PFSK-1 (cell line): ENCODE results near the gene SYT8.

Source experiments
- POLR2AphosphoS5 ChIP-seq: IDR thresholded peaks from 2 replicates; pipeline ENCODE4 v1.6.1; 2012; ENCODE audit warnings: low read depth, mild to moderate bottlenecking, control low read depth, low read length, moderate library complexity
- SIN3A ChIP-seq: IDR thresholded peaks from 2 replicates; pipeline ENCODE4 v1.6.1; 2012; ENCODE audit warnings: mild to moderate bottlenecking, low read length, moderate library complexity, borderline replicate concordance; ENCODE audit not compliant: insufficient read depth
- TAF1 ChIP-seq: IDR thresholded peaks from 2 replicates; pipeline ENCODE4 v1.6.1; 2012; ENCODE audit warnings: low read length, control low read depth, borderline replicate concordance; ENCODE audit not compliant: insufficient read depth
- TF ChIP-seq, protein P1 (sequence below), 2 experiments: IDR thresholded peaks; 2 replicates each; pipeline versions ENCODE4 v1.6.1 to v1.8.0; 2011 to 2012; ENCODE audit warnings: low read depth in 2 of 2, low read length in 2 of 2, control low read depth in 1 of 2, inconsistent platforms in 1 of 2, mild to moderate bottlenecking in 1 of 2, moderate library complexity in 1 of 2; ENCODE audit not compliant: insufficient read depth in 1 of 2

DNA sequence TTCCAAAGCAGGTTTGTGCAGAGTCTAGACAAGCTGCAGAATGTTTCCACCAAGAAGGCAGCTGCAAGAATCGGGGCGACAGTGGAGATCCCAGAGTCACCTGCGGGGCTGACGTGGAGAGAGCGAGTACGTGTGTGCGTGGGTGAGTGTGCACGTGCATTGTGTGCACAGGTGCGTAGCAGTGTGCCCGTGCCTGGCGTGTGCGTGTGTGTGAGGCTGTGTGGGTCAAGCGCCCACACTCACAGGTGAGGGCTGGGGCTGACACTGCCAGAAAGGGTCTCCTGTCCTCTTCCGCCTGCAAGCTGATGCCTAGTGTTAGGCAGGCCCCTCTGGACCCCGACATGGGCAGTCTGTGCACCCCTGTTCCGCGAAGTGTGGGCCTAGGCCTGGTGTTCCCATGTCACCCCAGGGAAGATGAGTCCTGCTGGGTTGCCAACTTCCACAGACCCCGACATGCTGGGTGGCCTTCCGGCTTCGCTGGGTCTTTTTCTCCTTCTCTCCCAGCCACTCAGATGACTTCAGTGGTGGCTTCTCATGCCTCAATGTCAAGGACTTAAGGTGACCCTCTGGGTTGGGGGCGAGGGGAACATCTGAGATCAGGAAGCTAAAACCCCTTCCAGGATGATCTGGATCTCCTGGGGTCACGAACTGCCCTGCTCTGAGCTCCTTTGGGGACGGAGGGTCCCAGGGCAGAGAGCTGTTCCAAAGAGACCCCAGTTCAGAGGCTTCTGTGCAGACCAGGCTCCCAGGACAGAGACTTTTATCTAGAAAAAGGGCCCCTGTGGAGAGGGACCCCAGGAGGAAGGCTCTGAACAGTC is 10.4 kb upstream of the SYT8 start:
- TF ChIP-seq TAF1 = no peak
- TF ChIP-seq POLR2AphosphoS5 = no peak
- TF ChIP-seq SIN3A = no peak
- TF ChIP-seq, protein P1, sequence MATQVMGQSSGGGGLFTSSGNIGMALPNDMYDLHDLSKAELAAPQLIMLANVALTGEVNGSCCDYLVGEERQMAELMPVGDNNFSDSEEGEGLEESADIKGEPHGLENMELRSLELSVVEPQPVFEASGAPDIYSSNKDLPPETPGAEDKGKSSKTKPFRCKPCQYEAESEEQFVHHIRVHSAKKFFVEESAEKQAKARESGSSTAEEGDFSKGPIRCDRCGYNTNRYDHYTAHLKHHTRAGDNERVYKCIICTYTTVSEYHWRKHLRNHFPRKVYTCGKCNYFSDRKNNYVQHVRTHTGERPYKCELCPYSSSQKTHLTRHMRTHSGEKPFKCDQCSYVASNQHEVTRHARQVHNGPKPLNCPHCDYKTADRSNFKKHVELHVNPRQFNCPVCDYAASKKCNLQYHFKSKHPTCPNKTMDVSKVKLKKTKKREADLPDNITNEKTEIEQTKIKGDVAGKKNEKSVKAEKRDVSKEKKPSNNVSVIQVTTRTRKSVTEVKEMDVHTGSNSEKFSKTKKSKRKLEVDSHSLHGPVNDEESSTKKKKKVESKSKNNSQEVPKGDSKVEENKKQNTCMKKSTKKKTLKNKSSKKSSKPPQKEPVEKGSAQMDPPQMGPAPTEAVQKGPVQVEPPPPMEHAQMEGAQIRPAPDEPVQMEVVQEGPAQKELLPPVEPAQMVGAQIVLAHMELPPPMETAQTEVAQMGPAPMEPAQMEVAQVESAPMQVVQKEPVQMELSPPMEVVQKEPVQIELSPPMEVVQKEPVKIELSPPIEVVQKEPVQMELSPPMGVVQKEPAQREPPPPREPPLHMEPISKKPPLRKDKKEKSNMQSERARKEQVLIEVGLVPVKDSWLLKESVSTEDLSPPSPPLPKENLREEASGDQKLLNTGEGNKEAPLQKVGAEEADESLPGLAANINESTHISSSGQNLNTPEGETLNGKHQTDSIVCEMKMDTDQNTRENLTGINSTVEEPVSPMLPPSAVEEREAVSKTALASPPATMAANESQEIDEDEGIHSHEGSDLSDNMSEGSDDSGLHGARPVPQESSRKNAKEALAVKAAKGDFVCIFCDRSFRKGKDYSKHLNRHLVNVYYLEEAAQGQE (IDR thresholded peaks at IDR 0.05; ENCODE audit: insufficient read depth in 1 of 2, low read depth in 2 of 2, low read length in 2 of 2) = no peak; a peak in 1 of 4 replicates
